B cell (primary cell): ENCODE measurements around the gene RHCG. TPM values are rescaled to one million over a fixed set of nuclear protein-coding genes. Genes with fewer than 3 reads are reported as not detected.

Source experiments
- ATAC-seq: fragments of 200-7000 bp; cut with Tn5 transposase; one replicate; pipeline ENCODE4 v1.10.0; 2021; ENCODE audit warnings: low read depth, mild to moderate bottlenecking, moderate number of reproducible peaks, moderate library complexity
- CTCF ChIA-PET: fragments of 350-600 bp; sonication (Branson Sonifier 250); formaldehyde crosslinking; loops from one replicate; lab custom pipeline; 2021; ENCODE audit warnings: antibody characterized with exemption, inconsistent platforms; lab: Charles Lee
- POLR2A ChIA-PET: fragments of 350-600 bp; sonication (Branson Sonifier 250); formaldehyde crosslinking; loops from one replicate; lab custom pipeline; 2021; ENCODE audit warnings: antibody characterized with exemption; lab: Charles Lee
- DNase-seq: peaks from one replicate; pipeline ENCODE4 v3.0.0; 2013
- H2AFZ ChIP-seq: 2 replicates; pipeline ENCODE4 v1.6.1; 2012; ENCODE audit warnings: mild to moderate bottlenecking, low read depth, low read length; ENCODE audit not compliant: insufficient read depth, poor library complexity, severe bottlenecking
- H3K27ac ChIP-seq, 2 donors: 1 replicate in 1 of 2; 2 replicates in 1 of 2; pipeline ENCODE4 v1.5.1; 2012 to 2013; ENCODE audit warnings: low read length in 2 of 2, mild to moderate bottlenecking in 2 of 2, moderate library complexity in 1 of 2
- H3K27me3 ChIP-seq, 4 experiments: fragments of 200-600 bp in 1 of 4; sonication (generic) in 1 of 4; replicated peaks in 1 of 4; 1 replicate in 2 of 4; 2 replicates in 2 of 4; pipeline versions ENCODE4 v1.6.1 to v1.7.0; 2013 to 2016; ENCODE audit warnings: low read length in 3 of 4, mild to moderate bottlenecking in 2 of 4, mixed read lengths in 1 of 4, moderate library complexity in 1 of 4; ENCODE audit not compliant: insufficient read depth in 4 of 4, control insufficient read depth in 3 of 4; ENCODE audit errors: control extremely low read depth in 1 of 4
- H3K36me3 ChIP-seq, 2 experiments: replicated peaks in 1 of 2; 1 replicate in 1 of 2; 2 replicates in 1 of 2; pipeline versions ENCODE4 v1.6.1 to v1.7.1; 2013; ENCODE audit warnings: low read length in 1 of 2; ENCODE audit not compliant: insufficient read depth in 2 of 2, control insufficient read depth in 1 of 2; ENCODE audit errors: control extremely low read depth in 1 of 2, extremely low read depth in 1 of 2
- H3K4me1 ChIP-seq, 2 donors: fragments of 200-600 bp in 1 of 2; sonication (generic) in 1 of 2; 1 replicate in 1 of 2; 2 replicates in 1 of 2; pipeline versions ENCODE4 v1.5.1 to v1.6.1; 2013 to 2017; ENCODE audit warnings: low read length in 2 of 2; ENCODE audit not compliant: control insufficient read depth in 2 of 2, insufficient read depth in 2 of 2
- H3K4me2 ChIP-seq: replicated peaks from 2 replicates; pipeline ENCODE3; 2012; ENCODE audit warnings: mild to moderate bottlenecking, low read depth, low read length; ENCODE audit not compliant: poor library complexity, severe bottlenecking
- H3K4me3 ChIP-seq, 5 experiments: fragments of 200-600 bp in 1 of 5; sonication (generic) in 1 of 5; 1 replicate in 3 of 5; 2 replicates in 2 of 5; pipeline versions ENCODE4 v1.5.1 to v1.7.0; 2011 to 2016; ENCODE audit warnings: low read length in 4 of 5, mild to moderate bottlenecking in 4 of 5, low read depth in 2 of 5, control low read depth in 1 of 5, moderate library complexity in 1 of 5; ENCODE audit not compliant: insufficient read depth in 1 of 5; ENCODE audit errors: control extremely low read depth in 1 of 5, extremely low read depth in 1 of 5
- H3K79me2 ChIP-seq: fragments of 200-600 bp; sonication (generic); one replicate; pipeline ENCODE4 v1.6.0; 2016; ENCODE audit warnings: low read length; ENCODE audit not compliant: control insufficient read depth, insufficient read depth
- H3K9ac ChIP-seq: fragments of 200-600 bp; sonication (generic); 2 replicates; pipeline ENCODE4 v1.6.1; 2017; ENCODE audit warnings: mild to moderate bottlenecking, low read length, moderate library complexity
- H3K9me3 ChIP-seq, 3 donors: one replicate each; pipeline versions ENCODE4 v1.6.1 to v1.7.1; 2013; ENCODE audit warnings: low read length in 2 of 3; ENCODE audit not compliant: control insufficient read depth in 2 of 3, insufficient read depth in 1 of 3; ENCODE audit errors: control extremely low read depth in 1 of 3
- H4K20me1 ChIP-seq: 2 replicates; pipeline ENCODE4 v1.6.0; 2012; ENCODE audit warnings: mild to moderate bottlenecking, low read length; ENCODE audit not compliant: insufficient read depth, control insufficient read depth, poor library complexity, severe bottlenecking
- H3K27ac Mint-ChIP-seq: one replicate; pipeline ENCODE4 v1.8.0; 2021; ENCODE audit warnings: mixed read lengths
- H3K27me3 Mint-ChIP-seq: one replicate; pipeline ENCODE4 v1.8.0; 2021; ENCODE audit warnings: mixed read lengths
- H3K4me1 Mint-ChIP-seq: one replicate; pipeline ENCODE4 v1.8.0; 2021; ENCODE audit warnings: mixed read lengths
- H3K4me3 Mint-ChIP-seq: one replicate; pipeline ENCODE4 v1.8.0; 2021; ENCODE audit warnings: mixed read lengths
- H3K9me3 Mint-ChIP-seq: one replicate; pipeline ENCODE4 v1.8.0; 2022; ENCODE audit warnings: mixed read lengths; ENCODE audit not compliant: insufficient read depth
- CTCF ChIP-seq: fragments of 200-600 bp; IDR thresholded peaks from one replicate; pipeline ENCODE4 v1.8.0; 2022; ENCODE audit warnings: antibody characterized with exemption, mild to moderate bottlenecking
- EZH2 ChIP-seq: IDR thresholded peaks from 2 replicates; pipeline ENCODE4 v1.6.1; 2012; ENCODE audit warnings: borderline replicate concordance, low read depth, mild to moderate bottlenecking, moderate library complexity, low read length; ENCODE audit not compliant: insufficient read depth, poor library complexity, severe bottlenecking
- WGBS: methylation state at CpG from one replicate; pipeline ENCODE4 v1.1.5; 2013; ENCODE audit warnings: missing lambda C conversion rate; ENCODE audit not compliant: insufficient coverage; 5-methylcytosine and 5-hydroxymethylcytosine counted together
- intact Hi-C: fragments of 100-400 bp; cut with micrococcal nuclease; formaldehyde crosslinking; loops from one replicate; pipeline ENCODE4 v1.10.0; 2022
- polyA plus RNA-seq: library from polyadenylated mRNA; depleted of rRNA; stranded (reverse); fragments of >200 nt; gene quantifications from 2 replicates; pipeline ENCODE4 v1.2.3, GENCODE V29; 2012
- total RNA-seq, 2 donors: library from RNA; stranded (reverse); fragments of 120-200 nt in 1 of 2; gene quantifications; 1 replicate in 1 of 2; 2 replicates in 1 of 2; pipeline versions ENCODE4 v1.2.3 to v1.2.4, GENCODE V29; 2013 to 2022

Gene RHCG
- total and polyA plus RNA-seq, 2 donors (not counting 1 experiment from before 2014, with no cell fraction given) = not detected

GRCh38 chr15:89533861-89534544 is 37.6 kb upstream of the RHCG start:
- H3K9ac ChIP-seq = no peak overlapping the region
- H3K27ac Mint-ChIP-seq = no peak overlapping the region
- no peak for TF ChIP-seq CTCF
- peaks cover 18% of the 10 kb centered on the region for H3K27me3 Mint-ChIP-seq
- intact Hi-C loops = no loop called here
- WGBS = 83% methylated on average over 1 of the region's 4 CpGs
- ChIA-PET POLR2A (no interaction called here), CTCF (no interaction called here)
- no peak overlapping the region for H3K27ac ChIP-seq
- ATAC-seq (no peak), DNase-seq (no peak)
- no peak overlapping the region for H3K4me3 Mint-ChIP-seq
- H3K4me1 Mint-ChIP-seq = no peaks in the 10 kb centered on the region
- no peak overlapping the region for H2AFZ ChIP-seq
- H3K36me3 ChIP-seq = no peaks in the 10 kb centered on the region
- no peak overlapping the region for H3K4me3 ChIP-seq
- H3K9me3 Mint-ChIP-seq = peaks cover 6% of the 10 kb centered on the region
- H3K4me2 ChIP-seq = no peak overlapping the region
- peaks cover 5 to 15% (median 7%) of the 10 kb centered on the region in 3 donors for H3K9me3 ChIP-seq
- no peaks in the 10 kb centered on the region for H3K27me3 ChIP-seq
- H4K20me1 ChIP-seq = no peaks in the 10 kb centered on the region
- no peaks in the 10 kb centered on the region for H3K4me1 ChIP-seq
- H3K79me2 ChIP-seq = no peaks in the 10 kb centered on the region

- Histone ChIP-seq H3K27ac (no peak overlapping the region), H4K20me1 (no peaks in the 10 kb centered on the region), H3K4me2 (no peak overlapping the region), H3K27me3 (no peaks in the 10 kb centered on the region), H3K4me1 (no peaks in the 10 kb centered on the region), H2AFZ (no peak overlapping the region), H3K36me3 (no peaks in the 10 kb centered on the region), H3K9me3 (peaks cover 0 to 2% (median 0%) of the 10 kb centered on the region in 3 donors), H3K79me2 (no peaks in the 10 kb centered on the region), H3K4me3 (no peak overlapping the region), H3K9ac (no peak overlapping the region)
- no peak for TF ChIP-seq EZH2
- no peak for TF ChIP-seq CTCF
- CTCF ChIA-PET = no interaction called here
- Mint-ChIP-seq H3K27ac (no peak overlapping the region), H3K4me3 (no peak overlapping the region), H3K9me3 (peaks cover 3% of the 10 kb centered on the region), H3K4me1 (no peaks in the 10 kb centered on the region), H3K27me3 (peaks cover 18% of the 10 kb centered on the region)
- POLR2A ChIA-PET = no interaction called here
- intact Hi-C loops = no loop called here
- WGBS = 95% methylated on average over 4 of the region's 6 CpGs
- no peak for DNase-seq
- no peak for ATAC-seq
Measured at GRCh38 chr15:89531796-89532537, 35.6 kb upstream of the RHCG start.
